ENCODE results near the gene SMTN.

The SMTN gene

DNA sequence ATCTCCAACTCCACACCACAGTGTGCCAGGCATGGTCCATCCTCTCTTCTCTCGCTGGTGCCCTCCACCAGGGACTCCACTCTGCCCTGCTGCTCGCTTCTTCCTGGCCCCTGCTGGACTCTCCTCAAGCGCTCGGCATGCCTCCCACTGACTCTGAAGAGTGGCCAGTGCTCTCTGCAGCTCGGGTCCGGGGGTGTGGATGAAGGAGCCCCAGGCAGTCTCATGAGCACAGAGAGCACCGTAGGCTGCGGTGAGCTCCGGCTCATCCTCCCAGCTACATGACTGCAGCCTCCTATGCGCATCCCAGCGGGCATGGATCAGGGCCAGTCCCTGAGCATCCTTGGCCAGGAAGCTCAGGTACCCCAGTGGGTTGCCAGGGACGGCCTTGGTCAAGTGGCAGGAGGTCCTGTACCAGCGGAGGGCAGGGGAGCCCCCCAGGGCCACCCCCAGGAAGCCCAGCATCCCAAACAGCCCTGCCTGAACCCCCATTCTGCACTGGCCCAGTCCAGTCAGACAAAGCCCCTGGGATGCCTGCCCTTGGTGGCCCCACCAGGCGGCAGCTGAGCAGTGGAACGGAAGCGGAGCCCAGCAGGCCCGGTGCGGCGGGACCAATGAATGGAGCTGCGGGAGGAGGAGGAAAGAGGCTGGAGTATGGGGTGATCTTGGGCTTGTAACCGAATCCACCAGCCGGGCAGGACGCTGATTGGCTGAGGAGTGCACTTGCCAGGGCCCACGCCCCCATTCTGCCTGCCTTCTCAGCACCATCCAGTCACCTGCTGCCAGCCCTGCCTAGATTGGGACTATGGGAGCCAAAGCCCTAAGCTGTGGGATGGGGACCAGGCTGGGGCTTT lies 59.0 kb downstream of the SMTN start, which contains the start of gene PLA2G3:
TSS of gene PLA2G3 (minus strand) at position 643 of the 851 bp plus-strand sequence. CDS start at position 489, 154 bp downstream.
- H3K4me3 ChIP-seq (ENCODE audit: low read depth, low read length) = no peak within 1 kb of the TSS
- ChIA-PET CTCF (interaction anchor here (1.0 to 3.5 kb wide), 5 partner anchors 9 to 33 kb away, joined by 3 to 21 read pairs (median 6); partner anchors contain the start of gene SELENOM), POLR2A (no interaction called here)
- peak; percentile 17 for TF ChIP-seq CTCF (IDR thresholded peaks at IDR 0.05; ENCODE audit: insufficient read depth, low read length, missing control alignments)
- DNase-seq (ENCODE audit: low read depth, low spot score) = no peak

GRCh38 chr22:31140746-31141145 lies 59.6 kb downstream of the SMTN start:
- H3K4me3 ChIP-seq (ENCODE audit: low read depth, low read length) = no peak overlapping the region
- ChIA-PET CTCF (interaction anchor here (1.0 to 3.5 kb wide), 2 partner anchors 16 to 33 kb away, joined by 3 to 21 read pairs; partner anchors contain the start of gene SELENOM), POLR2A (no interaction called here)
- TF ChIP-seq CTCF (IDR thresholded peaks at IDR 0.05; ENCODE audit: insufficient read depth, low read length, missing control alignments) = no peak
- no peak for DNase-seq (ENCODE audit: low read depth, low spot score)

- no peak for DNase-seq (ENCODE audit: low read depth, low spot score)
- ChIA-PET CTCF (interaction anchor here (1.1 to 3.5 kb wide), 3 partner anchors 34 to 196 kb away, joined by 3 to 21 read pairs (median 3); partner anchors contain the start of gene SELENOM), POLR2A (no interaction called here)
- no peak for TF ChIP-seq CTCF (IDR thresholded peaks at IDR 0.05; ENCODE audit: insufficient read depth, low read length, missing control alignments)
- H3K4me3 ChIP-seq (ENCODE audit: low read depth, low read length) = no peak overlapping the region
Observed at GRCh38 chr22:31141551-31141950, 60.4 kb downstream of the SMTN start.

DNA sequence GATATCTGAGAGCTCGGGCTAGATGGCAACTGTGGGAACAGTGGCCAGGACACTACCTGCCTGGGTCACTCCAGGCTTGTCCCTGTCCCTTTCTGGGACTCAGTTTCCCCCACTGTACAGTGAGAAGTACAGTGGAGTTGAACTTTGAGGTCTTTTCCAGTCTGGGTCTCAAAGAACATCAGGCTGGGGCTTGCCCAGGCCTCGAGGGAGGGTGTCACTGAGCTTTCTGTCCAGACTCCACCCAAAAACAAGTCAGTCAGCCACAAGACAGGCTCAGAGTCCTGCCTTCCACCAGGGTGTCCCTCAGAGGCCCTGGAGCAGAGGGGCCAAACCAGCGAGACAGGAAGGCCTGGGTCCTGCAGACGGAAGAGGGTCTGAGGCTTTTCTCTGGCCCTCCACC lies 61.2 kb downstream of the SMTN start:
- ChIA-PET POLR2A (no interaction called here), CTCF (interaction anchor here (1.1 to 3.5 kb wide), 5 partner anchors 35 to 378 kb away, joined by 3 to 21 read pairs (median 4); partner anchors contain the start of gene SELENOM)
- DNase-seq (ENCODE audit: low read depth, low spot score) = no peak
- TF ChIP-seq CTCF (IDR thresholded peaks at IDR 0.05; ENCODE audit: insufficient read depth, low read length, missing control alignments) = no peak
- no peak overlapping the region for H3K4me3 ChIP-seq (ENCODE audit: low read depth, low read length)

DNA sequence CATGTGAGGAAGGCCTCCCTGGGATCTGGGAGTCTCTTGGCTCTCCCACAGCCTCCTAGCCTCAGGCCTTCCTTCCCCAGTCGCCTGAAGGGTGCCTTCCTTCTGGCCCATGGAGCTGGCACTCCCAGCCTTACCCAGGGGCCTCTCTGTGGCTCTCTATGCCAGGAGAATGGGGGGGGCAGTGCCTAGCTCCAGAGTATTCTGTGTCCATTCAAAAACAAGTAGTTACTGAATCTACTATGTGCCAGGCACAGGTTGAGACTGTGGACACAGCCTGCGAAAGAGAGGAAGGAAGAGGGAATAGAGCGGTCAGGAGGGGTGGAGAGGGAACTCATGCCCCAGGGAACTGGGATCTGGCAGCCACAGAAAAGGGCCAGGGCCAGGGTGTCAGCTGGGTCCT lies 61.9 kb downstream of the SMTN start:
- DNase-seq (ENCODE audit: low read depth, low spot score) = no peak
- CTCF ChIA-PET = interaction anchor here (1.2 to 3.5 kb wide), 3 partner anchors 36 to 379 kb away, joined by 4 to 21 read pairs (median 6); partner anchors contain the start of gene SELENOM
- H3K4me3 ChIP-seq (ENCODE audit: low read depth, low read length) = no peak overlapping the region
- POLR2A ChIA-PET = no interaction called here
- TF ChIP-seq CTCF (IDR thresholded peaks at IDR 0.05; ENCODE audit: insufficient read depth, low read length, missing control alignments) = no peak

DNA sequence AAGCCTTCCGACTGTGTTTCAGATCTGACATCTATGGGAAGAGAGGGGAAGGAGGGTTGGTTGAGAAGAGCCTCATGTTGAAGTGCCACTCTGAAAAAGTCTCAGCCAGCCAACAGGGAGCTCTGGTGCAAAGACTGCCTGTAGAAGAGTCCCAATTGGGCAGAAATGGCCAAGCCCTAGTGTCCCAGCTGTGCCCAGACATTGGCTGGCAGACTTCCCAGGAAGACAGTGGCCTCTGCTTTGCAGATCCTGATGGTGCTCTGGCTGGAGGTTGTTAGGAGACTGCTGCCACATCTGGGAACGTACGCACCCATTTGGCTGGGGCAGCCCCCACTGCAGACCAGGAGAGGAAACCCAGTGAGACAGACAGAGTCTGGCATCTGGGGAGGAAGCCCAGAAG lies 62.4 kb downstream of the SMTN start:
- POLR2A ChIA-PET = no interaction called here
- no peak overlapping the region for H3K4me3 ChIP-seq (ENCODE audit: low read depth, low read length)
- DNase-seq (ENCODE audit: low read depth, low spot score) = no peak
- CTCF ChIA-PET = interaction anchor here (1.2 to 3.5 kb wide), 4 partner anchors 8 to 380 kb away, joined by 4 to 21 read pairs (median 5); partner anchors contain the start of gene SELENOM
- TF ChIP-seq CTCF (IDR thresholded peaks at IDR 0.05; ENCODE audit: insufficient read depth, low read length, missing control alignments) = no peak
